ENCODE measurements around the gene KCNT2. TPM values are rescaled to one million over a fixed set of nuclear protein-coding genes. Genes with fewer than 3 reads are reported as not detected.

Gene KCNT2
- total RNA-seq, 1 experiment from 2014 or later, result 0.41 TPM

- ChIA-PET CTCF (no interaction called here), POLR2A (no interaction called here)
- intact Hi-C loops (cut with micrococcal nuclease; ENCODE audit: unreplicated experiment) (no loop called here), in situ Hi-C loops (cut with HindIII; ENCODE audit: low pct_unique_long_range_greater_than_20kb, low sequenced_read_pairs) (no loop called here)
- Histone ChIP-seq H3K27me3 (ENCODE audit: control insufficient read depth, insufficient read depth, low read length) (no peaks in the 10 kb centered on the region), H3K27ac (ENCODE audit: low read length) (no peak overlapping the region), H3K4me3 (ENCODE audit: low read depth in 2 of 2, low read length in 2 of 2) (no peak overlapping the region), H3K4me1 (ENCODE audit: control insufficient read depth, insufficient read depth, low read length) (no peaks in the 10 kb centered on the region), H3K9me3 (ENCODE audit: control insufficient read depth, insufficient read depth, low read depth, low read length) (no peaks in the 10 kb centered on the region), H3K36me3 (ENCODE audit: control insufficient read depth, insufficient read depth, low read length) (no peaks in the 10 kb centered on the region)
- TF ChIP-seq REST (IDR thresholded peaks at IDR 0.05; ENCODE audit: insufficient read depth in 1 of 2, low read depth in 2 of 2, low read length in 1 of 2) (no peak), TCF7L2 (IDR thresholded peaks at IDR 0.05; ENCODE audit: low read depth, low read length) (no peak), CTCF (IDR thresholded peaks at IDR 0.05) (no peak), SIN3A (IDR thresholded peaks at IDR 0.05; ENCODE audit: borderline replicate concordance, insufficient read depth, low read depth, low read length) (no peak), POLR2AphosphoS5 (IDR thresholded peaks at IDR 0.05; ENCODE audit: low read depth, low read length) (no peak)
- no TSS peak for BruUV-seq (replicated peaks)
- ATAC-seq (no peak), DNase-seq (ENCODE audit: low read depth, low spot score) (no peak)
Measured at GRCh38 chr1:196445775-196446174, 162.5 kb downstream of the KCNT2 start.

- Histone ChIP-seq H3K4me3 (ENCODE audit: low read depth in 2 of 2, low read length in 2 of 2) (no peak overlapping the region), H3K27me3 (ENCODE audit: control insufficient read depth, insufficient read depth, low read length) (no peaks in the 10 kb centered on the region), H3K27ac (ENCODE audit: low read length) (no peak overlapping the region), H3K36me3 (ENCODE audit: control insufficient read depth, insufficient read depth, low read length) (no peaks in the 10 kb centered on the region), H3K4me1 (ENCODE audit: control insufficient read depth, insufficient read depth, low read length) (no peaks in the 10 kb centered on the region), H3K9me3 (ENCODE audit: control insufficient read depth, insufficient read depth, low read depth, low read length) (no peaks in the 10 kb centered on the region)
- POLR2A ChIA-PET, result no interaction called here
- intact Hi-C loops (cut with micrococcal nuclease; ENCODE audit: unreplicated experiment) (no loop called here), in situ Hi-C loops (cut with HindIII; ENCODE audit: low pct_unique_long_range_greater_than_20kb, low sequenced_read_pairs) (no loop called here)
- no peak for ATAC-seq
- no peak for TF ChIP-seq POLR2AphosphoS5 (IDR thresholded peaks at IDR 0.05; ENCODE audit: low read depth, low read length)
- no peak for DNase-seq (ENCODE audit: low read depth, low spot score)
- no TSS peak for BruUV-seq (replicated peaks)
- CTCF ChIA-PET, result no interaction called here
Measured at GRCh38 chr1:196444634-196445033, 163.6 kb downstream of the KCNT2 start.

- intact Hi-C loops (cut with micrococcal nuclease; ENCODE audit: unreplicated experiment) (no loop called here), in situ Hi-C loops (cut with HindIII; ENCODE audit: low pct_unique_long_range_greater_than_20kb, low sequenced_read_pairs) (no loop called here)
- no peaks in the 10 kb centered on the region for H3K4me1 ChIP-seq (ENCODE audit: control insufficient read depth, insufficient read depth, low read length)
- no peaks in the 10 kb centered on the region for H3K36me3 ChIP-seq (ENCODE audit: control insufficient read depth, insufficient read depth, low read length)
- ATAC-seq (no peak), DNase-seq (ENCODE audit: low read depth, low spot score) (no peak)
- H3K27me3 ChIP-seq (ENCODE audit: control insufficient read depth, insufficient read depth, low read length), result no peaks in the 10 kb centered on the region
- no peak overlapping the region for H3K4me3 ChIP-seq (ENCODE audit: low read depth in 2 of 2, low read length in 2 of 2)
- ChIA-PET CTCF (no interaction called here), POLR2A (no interaction called here)
- TF ChIP-seq SIN3A (IDR thresholded peaks at IDR 0.05; ENCODE audit: borderline replicate concordance, insufficient read depth, low read depth, low read length) (no peak), CTCF (IDR thresholded peaks at IDR 0.05) (no peak), POLR2AphosphoS5 (IDR thresholded peaks at IDR 0.05; ENCODE audit: low read depth, low read length) (no peak)
- no TSS peak for BruUV-seq (replicated peaks)
- no peak overlapping the region for H3K27ac ChIP-seq (ENCODE audit: low read length)
- H3K9me3 ChIP-seq (ENCODE audit: control insufficient read depth, insufficient read depth, low read depth, low read length), result no peaks in the 10 kb centered on the region
Measured at GRCh38 chr1:196442366-196442765, 165.9 kb downstream of the KCNT2 start.
